Left renal cortex interstitium (tissue), 4 donors: ENCODE data around the gene TPK1. TPM values are rescaled to one million over a fixed set of nuclear protein-coding genes. Genes with fewer than 3 reads are reported as not detected.
"Not testable (repeated sequence)": the region's sequence is repeated elsewhere in the genome, so short reads cannot be mapped to it uniquely, and the experiment has no call there.

ENCODE experiments used
- DNase-seq, 4 donors: peaks; one replicate each; pipeline ENCODE4 v3.0.0-alpha.2; 2013; ENCODE audit warnings: low read depth in 4 of 4, low spot score in 2 of 4, missing footprints in 1 of 4
- polyA plus RNA-seq, 4 donors: library from polyadenylated mRNA; unstranded; fragments of 120-200 nt; gene quantifications; one replicate each; pipeline ENCODE4 v1.2.1, GENCODE V29; 2013; ENCODE audit not compliant: insufficient read length in 4 of 4

Gene TPK1
- polyA plus RNA-seq, 4 donors = 8.9 to 9.4 (median 9.2) TPM

- DNase-seq = no peak
Observed at GRCh38 chr7:144730224-144730623, 105.6 kb downstream of the TPK1 start.

- DNase-seq = no peak
Observed at GRCh38 chr7:144729226-144729625, 106.6 kb downstream of the TPK1 start.

GRCh38 chr7:144728551-144728950 is 107.3 kb downstream of the TPK1 start:
- no peak for DNase-seq

- not testable (repeated sequence) for DNase-seq
Observed at GRCh38 chr7:144726840-144727239, 109.0 kb downstream of the TPK1 start.

GRCh38 chr7:144725070-144725469 is 110.8 kb downstream of the TPK1 start:
- DNase-seq = no peak

GRCh38 chr7:144723301-144723700 is 112.6 kb downstream of the TPK1 start:
- DNase-seq = no peak

GRCh38 chr7:144720710-144721109 is 115.1 kb downstream of the TPK1 start:
- DNase-seq = no peak

- DNase-seq = no peak
Observed at GRCh38 chr7:144720149-144720548, 115.7 kb downstream of the TPK1 start.

- DNase-seq = no peak
Observed at GRCh38 chr7:144717720-144718119, 118.1 kb downstream of the TPK1 start.

GRCh38 chr7:144713850-144714249 is 122.0 kb downstream of the TPK1 start:
- DNase-seq = no peak

- DNase-seq = no peak
Observed at GRCh38 chr7:144710791-144711190, 125.1 kb downstream of the TPK1 start.

- DNase-seq = no peak
Observed at GRCh38 chr7:144709066-144709465, 126.8 kb downstream of the TPK1 start.

- DNase-seq = no peak
Observed at GRCh38 chr7:144691240-144691639, 144.6 kb downstream of the TPK1 start.

GRCh38 chr7:144682581-144683280 is 153.1 kb downstream of the TPK1 start:
- DNase-seq = no peak

GRCh38 chr7:144676492-144676891 is 159.4 kb downstream of the TPK1 start:
- no peak for DNase-seq

GRCh38 chr7:144674550-144674949 is 161.3 kb downstream of the TPK1 start:
- DNase-seq = no peak

- DNase-seq = no peak
Observed at GRCh38 chr7:144672869-144673268, 163.0 kb downstream of the TPK1 start.

- DNase-seq = no peak
Observed at GRCh38 chr7:144671429-144671828, 164.4 kb downstream of the TPK1 start.

GRCh38 chr7:144670218-144670617 is 165.6 kb downstream of the TPK1 start:
- DNase-seq = peak in 3 of 4 donors; percentile 4 to 34 (median 15)

- no peak for DNase-seq
Observed at GRCh38 chr7:144668503-144668902, 167.3 kb downstream of the TPK1 start.

- no peak for DNase-seq
Observed at GRCh38 chr7:144665689-144666381, 170.0 kb downstream of the TPK1 start.

- DNase-seq = no peak
Observed at GRCh38 chr7:144659211-144659610, 176.6 kb downstream of the TPK1 start.
